ENCODE measurements around the gene SLC9A9.

DNA sequence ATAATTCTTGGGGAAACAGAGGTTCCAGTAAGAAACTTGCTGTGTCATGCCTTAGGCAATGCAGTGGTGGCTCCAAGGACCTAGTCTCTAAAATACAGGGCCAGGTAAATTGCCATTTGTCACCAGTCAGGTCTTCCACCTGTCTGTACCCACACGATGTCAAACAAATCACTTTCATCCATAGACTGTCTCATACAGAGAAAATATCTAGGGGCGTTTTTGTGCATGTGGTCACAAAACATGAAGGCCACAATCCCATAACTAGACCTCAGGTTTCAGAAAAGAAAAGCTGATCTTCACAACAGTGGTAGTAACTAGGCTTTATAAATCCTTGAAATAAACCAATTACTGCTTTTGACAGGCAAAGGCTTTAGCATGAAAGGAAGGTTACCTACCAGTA is 92.3 kb downstream of the SLC9A9 start:
- TF ChIP-seq, protein P1, sequence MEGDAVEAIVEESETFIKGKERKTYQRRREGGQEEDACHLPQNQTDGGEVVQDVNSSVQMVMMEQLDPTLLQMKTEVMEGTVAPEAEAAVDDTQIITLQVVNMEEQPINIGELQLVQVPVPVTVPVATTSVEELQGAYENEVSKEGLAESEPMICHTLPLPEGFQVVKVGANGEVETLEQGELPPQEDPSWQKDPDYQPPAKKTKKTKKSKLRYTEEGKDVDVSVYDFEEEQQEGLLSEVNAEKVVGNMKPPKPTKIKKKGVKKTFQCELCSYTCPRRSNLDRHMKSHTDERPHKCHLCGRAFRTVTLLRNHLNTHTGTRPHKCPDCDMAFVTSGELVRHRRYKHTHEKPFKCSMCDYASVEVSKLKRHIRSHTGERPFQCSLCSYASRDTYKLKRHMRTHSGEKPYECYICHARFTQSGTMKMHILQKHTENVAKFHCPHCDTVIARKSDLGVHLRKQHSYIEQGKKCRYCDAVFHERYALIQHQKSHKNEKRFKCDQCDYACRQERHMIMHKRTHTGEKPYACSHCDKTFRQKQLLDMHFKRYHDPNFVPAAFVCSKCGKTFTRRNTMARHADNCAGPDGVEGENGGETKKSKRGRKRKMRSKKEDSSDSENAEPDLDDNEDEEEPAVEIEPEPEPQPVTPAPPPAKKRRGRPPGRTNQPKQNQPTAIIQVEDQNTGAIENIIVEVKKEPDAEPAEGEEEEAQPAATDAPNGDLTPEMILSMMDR (IDR thresholded peaks at IDR 0.05): no peak
- TF ChIP-seq POLR2A (IDR thresholded peaks at IDR 0.05): no peak

All from right lobe of liver (tissue), 4 donors.